ENCODE measurements around the gene VOPP1. TPM values are rescaled to one million over a fixed set of nuclear protein-coding genes. Genes with fewer than 3 reads are reported as not detected.

Gene VOPP1
- total RNA-seq, 1 experiment from 2014 or later: 60.2 TPM

GRCh38 chr7:55464422-55464821, 107.9 kb downstream of the VOPP1 start:
- Histone ChIP-seq H3K79me2 (ENCODE audit: low read length) (no peaks in the 10 kb centered on the region), H3K9me2 (replicated peaks; ENCODE audit: low read length) (no peaks in the 10 kb centered on the region), H3K9me3 (ENCODE audit: low read length) (no peaks in the 10 kb centered on the region), H4K20me1 (ENCODE audit: low read length) (no peaks in the 10 kb centered on the region), H3K36me3 (ENCODE audit: low read depth, low read length) (no peaks in the 10 kb centered on the region), H3K9ac (ENCODE audit: low read length) (no peak overlapping the region), H3K27me3 (ENCODE audit: low read length) (no peaks in the 10 kb centered on the region), H3K4me2 (ENCODE audit: low read length) (no peak overlapping the region), H3K27ac (ENCODE audit: low read length) (no peak overlapping the region), H2AFZ (ENCODE audit: low read length) (no peak overlapping the region), H3F3A (ENCODE audit: low read length, unreplicated experiment) (no peaks in the 10 kb centered on the region), H3K4me3 (ENCODE audit: low read length) (no peak overlapping the region), H3K4me1 (ENCODE audit: insufficient read depth, low read length) (no peaks in the 10 kb centered on the region)
- CTCF ChIA-PET: no interaction called here
- no TSS peak for BruUV-seq (replicated peaks)
- TF ChIP-seq EZH2phosphoT487 (IDR thresholded peaks at IDR 0.05; ENCODE audit: borderline replicate concordance, low read length): no peak
- intact Hi-C loops (cut with micrococcal nuclease): no loop called here
- POLR2A ChIA-PET (ENCODE audit: unreplicated experiment): no interaction called here
- DNase-seq (no peak), ATAC-seq (peak; percentile 59)

GRCh38 chr7:55463686-55464262, 108.5 kb downstream of the VOPP1 start:
- no TSS peak for BruUV-seq (replicated peaks)
- ChIA-PET CTCF (no interaction called here), POLR2A (ENCODE audit: unreplicated experiment) (no interaction called here)
- Histone ChIP-seq H3K4me3 (ENCODE audit: low read length) (no peak overlapping the region), H3K27me3 (ENCODE audit: low read length) (no peaks in the 10 kb centered on the region), H3K27ac (ENCODE audit: low read length) (no peak overlapping the region), H3K4me1 (ENCODE audit: insufficient read depth, low read length) (0 out of 2 replicates have a peak, but pooled peaks cover 1% of the 10 kb centered on the region), H3K9me2 (replicated peaks; ENCODE audit: low read length) (no peaks in the 10 kb centered on the region), H2AFZ (ENCODE audit: low read length) (no peak overlapping the region), H3K36me3 (ENCODE audit: low read depth, low read length) (no peaks in the 10 kb centered on the region), H3K9me3 (ENCODE audit: low read length) (no peaks in the 10 kb centered on the region), H3K9ac (ENCODE audit: low read length) (no peak overlapping the region), H3F3A (ENCODE audit: low read length, unreplicated experiment) (no peaks in the 10 kb centered on the region), H3K79me2 (ENCODE audit: low read length) (no peaks in the 10 kb centered on the region), H4K20me1 (ENCODE audit: low read length) (no peaks in the 10 kb centered on the region), H3K4me2 (ENCODE audit: low read length) (no peak overlapping the region)
- TF ChIP-seq EZH2phosphoT487 (IDR thresholded peaks at IDR 0.05; ENCODE audit: borderline replicate concordance, low read length) (no peak), EZH2 (IDR thresholded peaks at IDR 0.05; ENCODE audit: low read length, unreplicated experiment) (no peak)
- TF ChIP-seq, protein P1, sequence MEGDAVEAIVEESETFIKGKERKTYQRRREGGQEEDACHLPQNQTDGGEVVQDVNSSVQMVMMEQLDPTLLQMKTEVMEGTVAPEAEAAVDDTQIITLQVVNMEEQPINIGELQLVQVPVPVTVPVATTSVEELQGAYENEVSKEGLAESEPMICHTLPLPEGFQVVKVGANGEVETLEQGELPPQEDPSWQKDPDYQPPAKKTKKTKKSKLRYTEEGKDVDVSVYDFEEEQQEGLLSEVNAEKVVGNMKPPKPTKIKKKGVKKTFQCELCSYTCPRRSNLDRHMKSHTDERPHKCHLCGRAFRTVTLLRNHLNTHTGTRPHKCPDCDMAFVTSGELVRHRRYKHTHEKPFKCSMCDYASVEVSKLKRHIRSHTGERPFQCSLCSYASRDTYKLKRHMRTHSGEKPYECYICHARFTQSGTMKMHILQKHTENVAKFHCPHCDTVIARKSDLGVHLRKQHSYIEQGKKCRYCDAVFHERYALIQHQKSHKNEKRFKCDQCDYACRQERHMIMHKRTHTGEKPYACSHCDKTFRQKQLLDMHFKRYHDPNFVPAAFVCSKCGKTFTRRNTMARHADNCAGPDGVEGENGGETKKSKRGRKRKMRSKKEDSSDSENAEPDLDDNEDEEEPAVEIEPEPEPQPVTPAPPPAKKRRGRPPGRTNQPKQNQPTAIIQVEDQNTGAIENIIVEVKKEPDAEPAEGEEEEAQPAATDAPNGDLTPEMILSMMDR (conservative IDR thresholded peaks at IDR 0.05; ENCODE audit: low read depth, low read length): no peak
- DNase-seq (no peak), ATAC-seq (no peak)
- intact Hi-C loops (cut with micrococcal nuclease): no loop called here

DNA sequence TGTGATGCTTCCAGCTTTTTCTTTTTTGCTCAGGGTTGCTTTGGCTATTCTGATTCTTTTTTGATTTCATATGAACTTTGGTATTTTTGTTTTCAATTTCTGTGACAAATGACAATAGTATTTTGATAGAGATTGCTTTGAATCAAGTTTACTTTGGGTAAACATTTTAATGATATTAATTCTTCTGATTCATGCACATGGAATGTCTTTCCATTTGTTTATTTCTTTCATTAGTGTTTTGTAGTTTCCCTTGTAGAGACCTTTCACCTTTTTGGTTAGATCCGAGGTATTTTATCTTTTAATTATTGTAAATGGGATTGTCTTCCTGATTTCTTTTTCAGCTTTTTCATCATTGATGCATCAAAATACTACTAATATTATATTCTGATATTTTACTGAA, 114.0 kb downstream of the VOPP1 start:
- TF ChIP-seq EZH2phosphoT487 (IDR thresholded peaks at IDR 0.05; ENCODE audit: borderline replicate concordance, low read length) (no peak), EZH2 (IDR thresholded peaks at IDR 0.05; ENCODE audit: low read length, unreplicated experiment) (no peak)
- TF ChIP-seq, protein P1 (conservative IDR thresholded peaks at IDR 0.05; ENCODE audit: low read depth, low read length): no peak
- no peaks in the 10 kb centered on the region for H3K9me3 ChIP-seq (ENCODE audit: low read length)
- H3K79me2 ChIP-seq (ENCODE audit: low read length): no peaks in the 10 kb centered on the region
- H3K4me3 ChIP-seq (ENCODE audit: low read length): no peak overlapping the region
- CTCF ChIA-PET: interaction anchor here (0.9 kb wide), 1 partner anchor 26 kb away, joined by 3 read pairs; no protein-coding TSS in a partner anchor
- H3K9me2 ChIP-seq (replicated peaks; ENCODE audit: low read length): no peaks in the 10 kb centered on the region
- H3K36me3 ChIP-seq (ENCODE audit: low read depth, low read length): no peaks in the 10 kb centered on the region
- DNase-seq: peak; percentile 58
- BruUV-seq (replicated peaks): no TSS peak
- peaks cover 13% of the 10 kb centered on the region; the same call in 1 of the 2 replicates for H3K4me1 ChIP-seq (ENCODE audit: insufficient read depth, low read length)
- POLR2A ChIA-PET (ENCODE audit: unreplicated experiment): no interaction called here
- no peak overlapping the region for H3K4me2 ChIP-seq (ENCODE audit: low read length)
- H3K9ac ChIP-seq (ENCODE audit: low read length): no peak overlapping the region
- H4K20me1 ChIP-seq (ENCODE audit: low read length): no peaks in the 10 kb centered on the region
- peak; percentile 71 for ATAC-seq
- intact Hi-C loops (cut with micrococcal nuclease): loop anchor here (5.0 kb wide), 1 partner anchor 94 kb away; no protein-coding TSS in a partner anchor
- H2AFZ ChIP-seq (ENCODE audit: low read length): no peak overlapping the region
- H3K27me3 ChIP-seq (ENCODE audit: low read length): no peaks in the 10 kb centered on the region
- H3K27ac ChIP-seq (ENCODE audit: low read length): no peak overlapping the region
- no peaks in the 10 kb centered on the region for H3F3A ChIP-seq (ENCODE audit: low read length, unreplicated experiment)
